ENCODE measurements around the gene GSTO2.

The GSTO2 gene

GRCh38 chr10:104325436-104326435, 56.8 kb downstream of the GSTO2 start:
- no peak for DNase-seq (ENCODE audit: low read depth, low spot score)

- DNase-seq (ENCODE audit: low read depth, low spot score): no peak
Measured at GRCh38 chr10:104326991-104327610, 58.1 kb downstream of the GSTO2 start.

- DNase-seq (ENCODE audit: low read depth, low spot score): no peak
Measured at GRCh38 chr10:104327745-104328645, 59.0 kb downstream of the GSTO2 start.

- no peak for DNase-seq (ENCODE audit: low read depth, low spot score)
Measured at GRCh38 chr10:104328646-104328895, 59.6 kb downstream of the GSTO2 start.

GRCh38 chr10:104328896-104329710, 60.1 kb downstream of the GSTO2 start:
- DNase-seq (ENCODE audit: low read depth, low spot score): peak; percentile 44

- no peak for DNase-seq (ENCODE audit: low read depth, low spot score)
Measured at GRCh38 chr10:104329735-104330134, 60.8 kb downstream of the GSTO2 start.

GRCh38 chr10:104330168-104331110, 61.5 kb downstream of the GSTO2 start:
- DNase-seq (ENCODE audit: low read depth, low spot score): no peak

- DNase-seq (ENCODE audit: low read depth, low spot score): no peak
Measured at GRCh38 chr10:104331208-104331838, 62.3 kb downstream of the GSTO2 start.

- DNase-seq (ENCODE audit: low read depth, low spot score): no peak
Measured at GRCh38 chr10:104332243-104333031, 63.5 kb downstream of the GSTO2 start.

- no peak for DNase-seq (ENCODE audit: low read depth, low spot score)
Measured at GRCh38 chr10:104333032-104333727, 64.2 kb downstream of the GSTO2 start.

GRCh38 chr10:104333728-104334373, 64.9 kb downstream of the GSTO2 start:
- DNase-seq (ENCODE audit: low read depth, low spot score): no peak

GRCh38 chr10:104334561-104334960, 65.6 kb downstream of the GSTO2 start:
- no peak for DNase-seq (ENCODE audit: low read depth, low spot score)

GRCh38 chr10:104334965-104335650, 66.1 kb downstream of the GSTO2 start:
- no peak for DNase-seq (ENCODE audit: low read depth, low spot score)

- no peak for DNase-seq (ENCODE audit: low read depth, low spot score)
Measured at GRCh38 chr10:104336821-104337467, 68.0 kb downstream of the GSTO2 start.

GRCh38 chr10:104337521-104337984, 68.6 kb downstream of the GSTO2 start:
- DNase-seq (ENCODE audit: low read depth, low spot score): no peak

- DNase-seq (ENCODE audit: low read depth, low spot score): peak; percentile 53
Measured at GRCh38 chr10:104337985-104338735, 69.2 kb downstream of the GSTO2 start, which contains the start of gene ITPRIP. ITPRIP (minus strand) TSS chr10:104338465; CDS start chr10:104316051, 22,414 bp downstream.

Data from activated CD4-positive, CD25-positive, alpha-beta regulatory T cell treated with anti-CD3 and anti-CD28 coated beads, Interleukin-2, amount 50 U/mL, for 16 hours (primary cell).